Measurements from ENCODE around the gene CHD6. TPM values are rescaled to one million over a fixed set of nuclear protein-coding genes. Genes with fewer than 3 reads are reported as not detected.

Gene CHD6
- total RNA-seq, 2 experiments from 2014 or later: 25.2 to 29.6 TPM

DNA sequence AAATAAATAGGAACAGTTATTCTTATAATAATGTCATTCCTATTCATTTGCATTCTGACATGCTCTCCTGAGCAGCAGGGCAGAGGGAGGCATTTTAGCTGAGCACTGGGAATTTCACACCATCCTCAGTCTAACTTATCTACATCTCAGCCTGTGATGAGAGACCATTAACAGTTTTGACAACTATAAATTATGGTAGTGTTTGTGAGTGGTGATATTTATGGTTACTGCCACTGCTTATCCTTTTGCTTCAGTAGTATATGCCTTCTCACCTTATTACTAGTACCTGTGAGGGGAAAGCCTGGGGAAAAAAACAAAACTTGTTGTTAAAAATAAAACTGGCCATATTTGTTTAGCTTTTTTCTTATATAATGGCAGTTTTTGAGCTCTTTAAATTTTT is 17.0 kb upstream of the CHD6 start:
- Mint-ChIP-seq H3K9me3 (no peaks in the 10 kb centered on the region), H3K36me3 (no peaks in the 10 kb centered on the region), H3K4me1 (ENCODE audit: low read depth) (no peaks in the 10 kb centered on the region), H3K27me3 (peaks cover 1% of the 10 kb centered on the region), H3K27ac (no peak overlapping the region), H3K4me3 (no peak overlapping the region)
- no peak for DNase-seq
- POLR2A ChIA-PET: no interaction called here
- intact Hi-C loops (cut with micrococcal nuclease): no loop called here
- CTCF ChIA-PET: no interaction called here

DNA sequence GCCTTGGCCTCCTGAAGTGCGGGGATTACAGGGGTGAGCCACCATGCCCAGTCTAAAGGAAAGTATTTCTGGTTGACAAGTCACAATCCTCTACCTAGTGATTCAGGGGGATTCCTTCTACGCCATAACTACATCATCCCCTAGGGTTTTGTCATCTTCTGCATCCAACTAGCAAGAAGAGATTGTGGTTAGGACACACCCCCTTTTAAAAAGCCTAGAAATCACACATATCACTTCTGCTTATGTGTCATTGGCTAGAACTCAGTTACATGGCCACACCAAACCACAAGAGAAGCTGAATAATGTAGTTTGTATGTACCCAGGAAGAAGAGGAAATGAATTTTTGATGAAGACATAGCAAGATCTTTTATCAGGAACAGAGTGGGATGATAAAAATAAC is 14.7 kb upstream of the CHD6 start:
- H3K27me3 Mint-ChIP-seq: no peaks in the 10 kb centered on the region
- intact Hi-C loops (cut with micrococcal nuclease): no loop called here
- H3K9me3 Mint-ChIP-seq: no peaks in the 10 kb centered on the region
- H3K4me1 Mint-ChIP-seq (ENCODE audit: low read depth): no peaks in the 10 kb centered on the region
- no peak for DNase-seq
- POLR2A ChIA-PET: no interaction called here
- H3K27ac Mint-ChIP-seq: no peak overlapping the region
- H3K36me3 Mint-ChIP-seq: no peaks in the 10 kb centered on the region
- CTCF ChIA-PET: no interaction called here
- H3K4me3 Mint-ChIP-seq: no peak overlapping the region

DNA sequence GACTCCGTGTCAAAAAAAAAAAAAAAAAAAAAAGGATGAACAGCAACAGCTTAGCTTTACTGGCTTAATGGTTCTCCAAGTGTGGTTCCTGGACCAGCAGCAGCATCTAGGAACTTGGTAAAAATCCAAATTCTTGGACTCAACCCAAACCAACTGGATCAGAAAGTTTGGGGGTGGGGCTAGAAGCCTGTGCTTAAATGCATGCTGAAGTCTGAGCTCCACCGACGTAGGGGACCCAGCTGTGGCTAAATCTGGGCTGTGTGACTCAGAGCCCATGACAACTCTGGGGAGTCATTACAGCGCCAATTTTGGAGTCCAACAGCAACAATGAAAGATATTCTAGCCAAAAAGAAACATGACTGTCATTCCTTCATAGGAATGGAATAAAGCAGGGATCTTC is 13.6 kb upstream of the CHD6 start:
- intact Hi-C loops (cut with micrococcal nuclease): no loop called here
- Mint-ChIP-seq H3K4me1 (ENCODE audit: low read depth) (no peaks in the 10 kb centered on the region), H3K27ac (no peak overlapping the region), H3K9me3 (no peaks in the 10 kb centered on the region), H3K27me3 (no peaks in the 10 kb centered on the region), H3K36me3 (no peaks in the 10 kb centered on the region), H3K4me3 (no peak overlapping the region)
- no peak for DNase-seq
- ChIA-PET CTCF (no interaction called here), POLR2A (no interaction called here)

DNA sequence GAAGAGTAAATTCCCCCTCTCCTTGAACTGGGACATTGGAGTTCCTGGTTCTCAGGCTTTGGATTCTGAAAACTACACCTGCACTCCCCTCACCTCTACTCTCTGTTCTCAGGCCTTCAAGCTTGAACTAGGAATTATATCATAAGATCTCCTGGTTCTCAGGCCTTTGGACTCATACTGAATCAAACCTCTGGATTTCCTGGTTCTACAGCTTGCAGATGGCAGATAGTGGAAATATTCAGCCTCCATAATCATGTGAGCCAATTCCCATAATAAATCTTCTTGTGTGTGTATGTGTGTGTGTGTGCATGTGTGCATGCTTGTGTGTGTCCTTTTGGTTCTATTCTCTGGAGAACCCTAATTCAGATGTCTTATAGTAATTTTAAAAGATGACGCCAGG is 12.7 kb upstream of the CHD6 start:
- no peak for DNase-seq
- Mint-ChIP-seq H3K9me3 (no peaks in the 10 kb centered on the region), H3K27ac (no peak overlapping the region), H3K36me3 (no peaks in the 10 kb centered on the region), H3K4me1 (ENCODE audit: low read depth) (no peaks in the 10 kb centered on the region), H3K4me3 (no peak overlapping the region), H3K27me3 (no peaks in the 10 kb centered on the region)
- intact Hi-C loops (cut with micrococcal nuclease): no loop called here
- ChIA-PET CTCF (no interaction called here), POLR2A (no interaction called here)

DNA sequence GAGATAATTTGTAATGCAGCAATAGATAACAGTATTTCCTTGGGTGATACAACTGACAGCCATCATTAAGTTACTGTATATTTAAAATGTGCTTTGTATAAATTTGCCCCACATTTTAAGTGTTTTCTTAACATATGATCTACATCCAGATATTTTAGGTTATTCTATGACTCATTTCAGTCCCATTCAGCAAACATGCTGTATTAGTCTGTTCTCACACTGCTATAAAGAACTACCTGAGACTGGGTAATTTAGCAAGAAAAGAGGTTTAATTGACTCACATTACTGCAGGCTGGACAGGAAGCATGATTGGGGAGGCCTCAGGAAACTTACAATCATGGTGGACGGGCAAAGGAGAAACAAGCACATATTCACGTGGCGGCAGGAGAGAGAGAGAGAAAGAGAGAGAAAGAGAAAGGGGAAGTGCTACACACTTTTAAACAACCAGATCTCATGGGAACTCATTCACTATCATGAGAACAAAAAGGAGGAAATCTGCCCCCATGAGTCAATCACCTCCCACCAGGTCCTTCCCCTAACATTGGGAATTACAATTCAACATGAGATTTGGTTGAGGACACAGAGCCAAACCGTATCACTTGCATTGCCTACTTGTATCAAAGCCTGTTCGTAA is 9.6 kb upstream of the CHD6 start:
- CTCF ChIA-PET: no interaction called here

GRCh38 chr20:41627001-41627495 is 8.9 kb upstream of the CHD6 start:
- no peaks in the 10 kb centered on the region for H3K36me3 Mint-ChIP-seq
- ChIA-PET CTCF (no interaction called here), POLR2A (no interaction called here)

More for the DNA sequence above, 9.6 kb upstream of the CHD6 start:
- intact Hi-C loops (cut with micrococcal nuclease): no loop called here
- no peaks in the 10 kb centered on the region for H3K27me3 Mint-ChIP-seq
- H3K27ac Mint-ChIP-seq: no peak overlapping the region
- no peaks in the 10 kb centered on the region for H3K36me3 Mint-ChIP-seq
- H3K9me3 Mint-ChIP-seq: no peaks in the 10 kb centered on the region
- H3K4me1 Mint-ChIP-seq (ENCODE audit: low read depth): no peaks in the 10 kb centered on the region
- POLR2A ChIA-PET: no interaction called here
- no peak overlapping the region for H3K4me3 Mint-ChIP-seq
- no peak for DNase-seq

DNA sequence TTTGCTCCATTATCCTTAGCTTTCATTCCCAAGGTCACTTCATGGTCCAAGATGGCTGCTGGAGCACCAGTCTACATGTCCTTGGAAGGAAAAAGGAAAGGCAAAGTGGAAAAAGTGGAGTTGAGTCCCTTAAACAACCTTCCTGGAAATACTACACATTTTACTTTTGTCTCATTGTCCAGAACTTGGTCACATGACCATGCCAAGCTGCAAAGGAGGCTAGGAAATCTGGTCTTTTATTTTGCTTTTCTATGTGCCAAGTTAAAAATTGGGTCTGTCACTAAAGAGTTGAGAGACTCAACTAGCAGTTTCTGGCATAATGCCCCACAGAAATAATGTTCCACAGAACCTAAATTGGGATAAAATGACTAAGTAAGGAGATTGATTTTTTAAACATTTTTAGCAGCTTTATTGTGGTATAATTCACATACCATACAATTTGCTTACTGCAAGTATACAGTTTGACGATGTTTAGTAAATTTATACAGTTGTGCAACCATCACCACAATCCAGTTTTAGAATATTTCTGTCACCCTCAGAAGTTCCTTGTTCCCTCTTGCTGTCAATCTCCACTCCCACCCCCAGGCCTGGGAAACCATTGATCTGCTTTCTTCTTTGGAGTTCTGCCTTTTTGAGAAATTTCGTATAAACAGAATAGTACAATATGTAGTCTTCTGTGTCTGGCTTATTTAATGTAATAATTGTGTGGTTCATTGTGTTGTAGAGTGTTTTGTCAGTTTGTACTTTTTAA is 5.6 kb upstream of the CHD6 start:
- Mint-ChIP-seq H3K36me3 (no peaks in the 10 kb centered on the region), H3K9me3 (no peaks in the 10 kb centered on the region), H3K27me3 (no peaks in the 10 kb centered on the region), H3K4me1 (ENCODE audit: low read depth) (peaks cover 4% of the 10 kb centered on the region), H3K4me3 (no peak overlapping the region), H3K27ac (no peak overlapping the region)
- ChIA-PET CTCF (no interaction called here), POLR2A (no interaction called here)
- DNase-seq: no peak
- intact Hi-C loops (cut with micrococcal nuclease): no loop called here

More at GRCh38 chr20:41627001-41627495, 8.9 kb upstream of the CHD6 start:
- intact Hi-C loops (cut with micrococcal nuclease): no loop called here
- H3K9me3 Mint-ChIP-seq: no peaks in the 10 kb centered on the region
- no peak for DNase-seq
- H3K27ac Mint-ChIP-seq: no peak overlapping the region
- no peaks in the 10 kb centered on the region for H3K27me3 Mint-ChIP-seq
- no peaks in the 10 kb centered on the region for H3K4me1 Mint-ChIP-seq (ENCODE audit: low read depth)
- no peak overlapping the region for H3K4me3 Mint-ChIP-seq

DNA sequence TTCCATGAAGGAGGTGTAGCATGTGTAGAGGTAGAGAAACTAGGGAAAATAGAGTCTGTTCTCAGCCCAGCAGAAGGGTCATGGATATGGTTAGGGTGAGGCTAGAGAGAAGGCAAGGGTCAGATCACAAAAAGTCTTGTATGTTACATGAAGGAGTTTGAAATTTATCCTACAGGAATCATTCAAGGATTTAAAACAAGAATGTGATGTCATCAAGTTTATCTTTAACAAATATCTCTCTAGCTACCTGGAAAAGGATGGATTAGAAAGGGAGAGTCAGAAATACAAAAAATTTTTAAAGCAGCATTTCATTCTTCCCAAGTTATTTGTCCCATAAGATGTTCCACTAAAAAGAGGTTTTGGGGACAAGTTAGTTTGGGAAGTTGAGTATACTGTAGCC is 4.4 kb upstream of the CHD6 start:
- DNase-seq: no peak
- Mint-ChIP-seq H3K27ac (no peak overlapping the region), H3K9me3 (no peaks in the 10 kb centered on the region), H3K27me3 (no peaks in the 10 kb centered on the region), H3K4me1 (ENCODE audit: low read depth) (peaks cover 4% of the 10 kb centered on the region), H3K36me3 (no peaks in the 10 kb centered on the region), H3K4me3 (no peak overlapping the region)
- POLR2A ChIA-PET: no interaction called here
- CTCF ChIA-PET: interaction anchor here (1.1 kb wide), 1 partner anchor 75 kb away, joined by 4 read pairs; no protein-coding TSS in a partner anchor
- intact Hi-C loops (cut with micrococcal nuclease): no loop called here

GRCh38 chr20:41621971-41622370 is 3.8 kb upstream of the CHD6 start:
- POLR2A ChIA-PET: no interaction called here
- Mint-ChIP-seq H3K27ac (no peak overlapping the region), H3K4me3 (no peak overlapping the region), H3K4me1 (ENCODE audit: low read depth) (peaks cover 9% of the 10 kb centered on the region), H3K9me3 (no peaks in the 10 kb centered on the region), H3K36me3 (no peaks in the 10 kb centered on the region), H3K27me3 (no peaks in the 10 kb centered on the region)
- DNase-seq: no peak
- intact Hi-C loops (cut with micrococcal nuclease): no loop called here
- CTCF ChIA-PET: interaction anchor here (1.1 kb wide), 1 partner anchor 76 kb away, joined by 4 read pairs; no protein-coding TSS in a partner anchor

GRCh38 chr20:41621421-41621820 is 3.2 kb upstream of the CHD6 start:
- intact Hi-C loops (cut with micrococcal nuclease): no loop called here
- DNase-seq: no peak
- POLR2A ChIA-PET: no interaction called here
- Mint-ChIP-seq H3K9me3 (no peaks in the 10 kb centered on the region), H3K4me1 (ENCODE audit: low read depth) (peaks cover 14% of the 10 kb centered on the region), H3K27me3 (no peaks in the 10 kb centered on the region), H3K27ac (no peak overlapping the region), H3K4me3 (no peak overlapping the region), H3K36me3 (no peaks in the 10 kb centered on the region)
- CTCF ChIA-PET: no interaction called here

GRCh38 chr20:41619360-41620100 is 1.4 kb upstream of the CHD6 start:
- ChIA-PET POLR2A (interaction anchor here (0.6 kb wide), 1 partner anchor 274 kb away, joined by 3 read pairs; no protein-coding TSS in a partner anchor), CTCF (interaction anchor here (0.7 kb wide), 1 partner anchor 26 kb away, joined by 3 read pairs; no protein-coding TSS in a partner anchor)
- no peak for DNase-seq
- H3K27ac Mint-ChIP-seq: no peak overlapping the region
- H3K27me3 Mint-ChIP-seq: no peaks in the 10 kb centered on the region
- intact Hi-C loops (cut with micrococcal nuclease): loop anchor here (2.0 kb wide), 1 partner anchor 187 kb away; no protein-coding TSS in a partner anchor
- peaks cover 29% of the 10 kb centered on the region for H3K4me1 Mint-ChIP-seq (ENCODE audit: low read depth)
- peak overlapping the region; percentile 69 for H3K4me3 Mint-ChIP-seq
- no peaks in the 10 kb centered on the region for H3K36me3 Mint-ChIP-seq
- no peaks in the 10 kb centered on the region for H3K9me3 Mint-ChIP-seq

DNA sequence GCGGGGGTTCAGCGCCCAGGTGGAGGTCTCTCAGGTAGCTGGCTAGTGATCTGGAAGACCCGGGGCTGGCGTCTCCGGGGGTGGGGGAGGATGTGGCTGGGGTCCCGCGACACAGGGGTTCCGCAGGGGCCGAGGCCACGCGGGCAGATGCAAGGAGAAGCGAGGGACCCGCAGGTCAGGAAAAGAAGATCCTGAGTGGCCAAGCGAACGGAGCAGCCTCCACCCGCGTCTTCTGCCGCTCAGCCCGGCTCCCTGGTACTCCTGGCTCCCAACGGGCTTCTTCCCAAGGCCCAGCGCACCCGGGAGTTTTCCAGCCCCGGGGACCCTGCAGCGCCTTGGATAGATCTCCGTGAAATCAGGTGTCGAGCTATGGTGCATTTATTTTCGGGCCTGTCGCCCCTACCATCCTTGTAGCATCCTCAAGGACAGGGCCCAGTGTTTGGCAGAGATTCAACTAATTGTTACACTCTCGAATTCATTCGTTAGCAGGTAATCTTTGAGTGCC is 682 bp upstream of the CHD6 start:
- intact Hi-C loops (cut with micrococcal nuclease): loop anchor here (1.0 to 2.0 kb wide), 2 partner anchors 74 to 186 kb away; no protein-coding TSS in a partner anchor
- Mint-ChIP-seq H3K27ac (no peak overlapping the region), H3K4me1 (ENCODE audit: low read depth) (peaks cover 32% of the 10 kb centered on the region), H3K36me3 (no peaks in the 10 kb centered on the region), H3K9me3 (no peaks in the 10 kb centered on the region), H3K4me3 (peak overlapping the region; percentile 69), H3K27me3 (no peaks in the 10 kb centered on the region)
- no peak for DNase-seq
- ChIA-PET CTCF (interaction anchor here (0.8 to 1.4 kb wide), 2 partner anchors 55 to 74 kb away, joined by 4 to 10 read pairs; no protein-coding TSS in a partner anchor), POLR2A (interaction anchor here (0.9 to 1.1 kb wide), 2 partner anchors 15 to 74 kb away, joined by 3 to 10 read pairs; no protein-coding TSS in a partner anchor)

All from activated CD4-positive, alpha-beta memory T cell treated with anti-CD3 and anti-CD28 coated beads for 36 hours (primary cell).